HUES6 (cell line): Measurements from ENCODE around the gene ADCY1.

Source experiments
- H3K27ac ChIP-seq: 2 replicates; pipeline ENCODE4 v1.7.0; 2013; ENCODE audit warnings: low read depth, mild to moderate bottlenecking, low read length, inconsistent platforms
- H3K27me3 ChIP-seq: 2 replicates; pipeline ENCODE4 v1.6.1; 2013; ENCODE audit warnings: low read length; ENCODE audit not compliant: control insufficient read depth, insufficient read depth
- H3K36me3 ChIP-seq: 2 replicates; pipeline ENCODE4 v1.6.1; 2013; ENCODE audit warnings: low read length; ENCODE audit not compliant: control insufficient read depth, insufficient read depth
- H3K4me1 ChIP-seq: 2 replicates; pipeline ENCODE4 v1.6.1; 2013; ENCODE audit warnings: low read length; ENCODE audit not compliant: control insufficient read depth, insufficient read depth
- H3K4me3 ChIP-seq: 2 replicates; pipeline ENCODE4 v1.5.1; 2013; ENCODE audit warnings: low read depth, low read length
- H3K9ac ChIP-seq: one replicate; pipeline ENCODE4 v1.6.1; 2013; ENCODE audit warnings: mild to moderate bottlenecking, low read length
- H3K9me3 ChIP-seq: 2 replicates; pipeline ENCODE4 v1.6.1; 2013; ENCODE audit warnings: low read depth, low read length; ENCODE audit not compliant: control insufficient read depth, insufficient read depth

ADCY1 gene

GRCh38 chr7:45647967-45648670 lies 74.0 kb downstream of the ADCY1 start:
- Histone ChIP-seq H3K36me3 (0 out of 2 replicates have a peak, but pooled peaks cover 6% of the 10 kb centered on the region), H3K27me3 (no peaks in the 10 kb centered on the region), H3K4me1 (no peaks in the 10 kb centered on the region), H3K9me3 (no peaks in the 10 kb centered on the region), H3K9ac (no peak overlapping the region), H3K4me3 (no peak overlapping the region), H3K27ac (no peak overlapping the region)

DNA sequence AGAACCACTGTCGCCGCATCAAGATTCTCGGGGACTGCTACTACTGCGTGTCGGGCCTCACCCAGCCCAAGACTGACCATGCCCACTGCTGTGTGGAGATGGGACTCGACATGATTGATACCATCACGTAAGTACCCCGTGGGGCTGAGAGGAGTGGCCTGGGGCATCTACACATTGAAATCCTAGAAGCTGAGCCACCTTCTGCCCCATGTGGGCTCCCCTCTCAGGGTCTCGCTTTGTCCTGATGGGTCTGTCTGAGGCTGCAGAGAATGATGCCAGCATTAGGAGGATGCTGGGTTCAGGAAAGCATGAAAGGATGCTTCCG lies 74.5 kb downstream of the ADCY1 start:
- no peaks in the 10 kb centered on the region for H3K27me3 ChIP-seq
- no peaks in the 10 kb centered on the region for H3K9me3 ChIP-seq
- H3K27ac ChIP-seq: no peak overlapping the region
- H3K4me3 ChIP-seq: no peak overlapping the region
- no peak overlapping the region for H3K9ac ChIP-seq
- H3K4me1 ChIP-seq: no peaks in the 10 kb centered on the region
- 0 out of 2 replicates have a peak, but pooled peaks cover 6% of the 10 kb centered on the region for H3K36me3 ChIP-seq

DNA sequence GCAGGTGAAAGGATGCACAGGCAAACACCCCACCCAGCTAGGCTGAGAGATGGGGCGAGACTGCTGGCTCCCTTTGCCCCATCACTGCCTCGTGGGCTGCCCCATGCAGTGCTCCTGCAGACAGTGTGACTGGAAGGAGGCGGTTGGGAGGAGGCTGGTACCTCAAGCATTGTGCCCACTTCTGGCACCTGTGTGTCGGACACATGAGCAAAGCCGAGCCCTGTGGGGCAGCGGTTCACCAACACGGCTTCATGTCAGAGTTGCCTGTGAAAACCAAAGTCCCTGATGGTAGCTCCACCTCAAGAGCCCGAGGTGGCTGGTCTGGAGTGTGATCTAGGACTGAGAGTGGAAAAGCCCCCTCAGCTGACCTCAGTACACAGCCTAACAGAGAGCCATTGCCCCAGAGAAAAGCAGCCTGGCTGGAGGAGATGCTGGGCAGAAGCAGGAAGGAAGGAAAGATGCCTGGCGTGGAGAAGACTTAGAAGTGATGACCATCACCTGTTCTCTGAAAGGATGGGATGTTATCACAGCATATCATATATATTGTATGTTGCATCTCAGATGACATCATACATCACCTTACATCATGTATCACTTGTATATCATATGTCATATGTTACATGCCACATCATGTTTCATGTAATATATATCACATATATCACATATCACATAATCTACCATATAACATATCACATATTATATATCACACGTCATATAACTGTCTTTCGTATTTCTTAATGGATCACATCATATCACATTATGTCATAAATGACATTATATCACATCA lies 75.6 kb downstream of the ADCY1 start:
- Histone ChIP-seq H3K4me3 (no peak overlapping the region), H3K9me3 (no peaks in the 10 kb centered on the region), H3K4me1 (no peaks in the 10 kb centered on the region), H3K36me3 (0 out of 2 replicates have a peak, but pooled peaks cover 6% of the 10 kb centered on the region), H3K9ac (no peak overlapping the region), H3K27me3 (no peaks in the 10 kb centered on the region), H3K27ac (no peak overlapping the region)

DNA sequence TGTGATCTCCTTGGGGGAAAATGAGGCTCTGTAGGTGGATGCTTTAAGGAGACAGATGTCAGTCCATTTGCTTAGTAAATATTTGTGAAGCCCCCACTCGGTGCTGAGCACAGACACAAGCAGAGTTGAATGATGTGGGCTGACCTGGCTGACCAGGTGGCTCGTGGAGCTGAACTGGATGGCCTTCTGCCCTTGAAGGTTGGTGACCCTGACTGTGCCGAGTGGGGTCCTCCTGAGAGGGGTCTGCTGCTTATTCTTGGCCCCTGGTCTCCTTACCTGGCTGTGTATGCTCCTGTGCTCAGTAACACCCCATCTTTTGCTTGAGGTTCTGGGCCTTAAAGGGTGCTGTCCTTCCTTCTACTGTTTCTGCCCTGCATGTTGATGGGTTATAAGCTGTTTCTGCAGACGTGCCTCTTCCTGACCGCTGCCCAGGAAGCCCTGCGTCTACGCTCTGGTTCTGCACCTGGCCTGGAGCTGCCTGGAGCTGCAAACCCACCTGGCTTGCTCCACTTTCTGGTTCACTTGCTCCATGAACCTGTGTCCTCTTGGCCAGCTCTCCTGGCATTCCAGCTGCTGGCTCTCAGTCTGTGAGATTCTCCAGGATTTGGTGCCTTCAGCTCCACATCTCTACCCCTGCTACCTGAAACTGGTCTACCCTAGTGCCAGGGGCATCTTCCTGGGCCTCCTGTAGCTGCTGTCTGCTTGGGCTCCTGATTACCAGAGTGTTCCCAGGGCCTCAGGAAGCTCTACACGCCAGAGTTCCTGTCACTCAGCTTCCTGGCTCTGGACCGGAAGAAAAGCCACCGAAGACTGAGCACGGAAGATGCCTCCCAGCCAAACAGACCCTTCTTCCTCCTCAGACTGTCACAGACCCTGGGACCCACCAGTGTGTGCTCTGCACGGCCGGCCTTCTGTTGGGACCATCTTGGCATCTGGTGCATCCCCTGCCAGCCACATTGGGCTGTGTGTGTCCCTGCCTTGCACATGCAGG lies 76.5 kb downstream of the ADCY1 start:
- H3K27me3 ChIP-seq: no peaks in the 10 kb centered on the region
- H3K4me1 ChIP-seq: no peaks in the 10 kb centered on the region
- no peak overlapping the region for H3K4me3 ChIP-seq
- no peaks in the 10 kb centered on the region for H3K9me3 ChIP-seq
- H3K36me3 ChIP-seq: 0 out of 2 replicates have a peak, but pooled peaks cover 6% of the 10 kb centered on the region
- no peak overlapping the region for H3K27ac ChIP-seq
- no peak overlapping the region for H3K9ac ChIP-seq

- Histone ChIP-seq H3K4me1 (no peaks in the 10 kb centered on the region), H3K4me3 (no peak overlapping the region), H3K27me3 (no peaks in the 10 kb centered on the region), H3K9me3 (no peaks in the 10 kb centered on the region), H3K27ac (no peak overlapping the region), H3K36me3 (0 out of 2 replicates have a peak, but pooled peaks cover 6% of the 10 kb centered on the region), H3K9ac (no peak overlapping the region)
Observed at GRCh38 chr7:45651540-45651939, 77.4 kb downstream of the ADCY1 start.

DNA sequence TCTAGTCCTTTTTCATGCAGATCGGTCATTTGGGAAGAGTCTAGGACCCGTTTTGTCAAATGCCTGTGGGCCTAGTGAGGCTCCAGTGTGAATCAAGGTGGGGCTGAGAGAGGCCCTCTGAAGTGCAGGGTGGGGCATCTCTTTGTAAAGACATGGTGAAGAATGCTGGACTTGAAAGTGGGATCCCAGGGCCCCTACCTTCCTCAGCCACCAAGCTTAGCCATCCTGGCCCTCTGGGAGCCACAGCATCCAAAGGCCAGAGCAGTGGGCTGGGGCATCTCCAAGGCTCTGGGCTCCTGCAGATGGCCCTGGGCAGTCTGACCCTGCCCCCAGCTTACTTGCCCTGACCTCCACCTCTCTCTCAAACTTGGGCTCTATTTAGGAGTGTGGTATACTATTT lies 78.5 kb downstream of the ADCY1 start:
- Histone ChIP-seq H3K4me3 (no peak overlapping the region), H3K9ac (no peak overlapping the region), H3K27ac (no peak overlapping the region), H3K36me3 (0 out of 2 replicates have a peak, but pooled peaks cover 6% of the 10 kb centered on the region), H3K4me1 (no peaks in the 10 kb centered on the region), H3K27me3 (no peaks in the 10 kb centered on the region), H3K9me3 (no peaks in the 10 kb centered on the region)

GRCh38 chr7:45653209-45653907 lies 79.2 kb downstream of the ADCY1 start:
- Histone ChIP-seq H3K9ac (no peak overlapping the region), H3K9me3 (no peaks in the 10 kb centered on the region), H3K4me1 (no peaks in the 10 kb centered on the region), H3K27ac (no peak overlapping the region), H3K27me3 (no peaks in the 10 kb centered on the region), H3K4me3 (no peak overlapping the region), H3K36me3 (0 out of 2 replicates have a peak, but pooled peaks cover 6% of the 10 kb centered on the region)

DNA sequence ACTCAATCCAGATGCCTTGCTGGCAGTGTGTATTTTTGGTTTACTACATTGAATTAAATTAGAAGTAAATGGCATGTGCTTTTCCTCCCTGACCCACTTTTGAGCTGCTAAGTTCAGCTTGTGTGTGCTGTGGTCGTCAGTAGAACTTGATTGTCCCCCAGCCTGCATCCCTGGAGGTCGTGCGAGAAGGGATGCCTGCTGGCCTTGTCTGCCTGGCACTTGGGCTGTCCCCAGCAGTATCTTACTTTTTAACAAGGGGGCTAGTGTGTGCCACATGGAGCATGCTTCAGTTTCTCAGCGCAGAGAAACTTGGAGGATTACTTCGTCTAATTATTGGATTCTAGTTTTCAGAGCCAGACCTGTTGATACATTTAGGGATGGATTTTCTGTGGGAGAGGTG lies 80.2 kb downstream of the ADCY1 start:
- H3K27ac ChIP-seq: no peak overlapping the region

GRCh38 chr7:45655539-45655938 lies 81.4 kb downstream of the ADCY1 start:
- H3K9me3 ChIP-seq: no peaks in the 10 kb centered on the region
- no peak overlapping the region for H3K9ac ChIP-seq
- H3K27ac ChIP-seq: no peak overlapping the region
- H3K36me3 ChIP-seq: 0 out of 2 replicates have a peak, but pooled peaks cover 2% of the 10 kb centered on the region
- no peaks in the 10 kb centered on the region for H3K4me1 ChIP-seq
- no peaks in the 10 kb centered on the region for H3K27me3 ChIP-seq
- no peak overlapping the region for H3K4me3 ChIP-seq

More for the DNA sequence above, 80.2 kb downstream of the ADCY1 start:
- Histone ChIP-seq H3K4me3 (no peak overlapping the region), H3K36me3 (0 out of 2 replicates have a peak, but pooled peaks cover 6% of the 10 kb centered on the region), H3K9me3 (no peaks in the 10 kb centered on the region), H3K9ac (no peak overlapping the region), H3K4me1 (no peaks in the 10 kb centered on the region), H3K27me3 (no peaks in the 10 kb centered on the region)

DNA sequence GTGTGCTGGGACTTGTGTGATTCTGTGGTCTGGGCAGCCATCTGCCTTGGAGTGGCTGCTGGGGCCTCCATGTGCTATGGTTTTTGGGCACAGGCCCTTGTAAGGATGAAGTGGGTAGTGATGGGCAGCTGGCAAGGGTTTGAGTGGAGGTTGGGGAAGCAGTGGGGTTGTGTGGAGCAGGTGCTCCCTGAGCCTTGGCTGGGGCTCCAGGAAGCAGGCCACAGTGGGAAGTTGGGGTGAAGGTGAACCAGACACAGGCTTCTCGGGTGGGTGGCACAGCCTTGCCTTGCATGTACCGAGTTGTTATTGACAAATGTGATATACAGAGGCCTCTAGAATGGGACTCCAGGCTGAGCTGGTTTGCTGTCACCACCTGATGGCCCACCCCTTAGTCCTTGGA lies 82.3 kb downstream of the ADCY1 start:
- H3K36me3 ChIP-seq: no peaks in the 10 kb centered on the region
- no peaks in the 10 kb centered on the region for H3K27me3 ChIP-seq
- H3K9ac ChIP-seq: no peak overlapping the region
- H3K4me3 ChIP-seq: no peak overlapping the region
- no peaks in the 10 kb centered on the region for H3K9me3 ChIP-seq
- H3K27ac ChIP-seq: no peak overlapping the region
- H3K4me1 ChIP-seq: no peaks in the 10 kb centered on the region
